Stomach (tissue), 9 donors: ENCODE results near the gene MED10. TPM values are rescaled to one million over a fixed set of nuclear protein-coding genes. Genes with fewer than 3 reads are reported as not detected.

Source experiments
- DNase-seq, 2 donors: peaks; one replicate each; pipeline versions ENCODE4 v3.0.0 to v3.0.0-alpha.2; 2013 to 2019
- H3K27ac ChIP-seq, 5 donors: fragments of 200-600 bp in 4 of 5; sonication (generic) in 4 of 5; one replicate each; pipeline ENCODE4 v1.5.1; 2013 to 2019; ENCODE audit warnings: mild to moderate bottlenecking in 1 of 5, moderate library complexity in 1 of 5
- H3K27me3 ChIP-seq, 3 donors: fragments of 200-600 bp; sonication (generic); one replicate each; pipeline ENCODE4 v1.5.1; 2017 to 2019; ENCODE audit warnings: mixed run types in 1 of 3
- H3K36me3 ChIP-seq, 4 donors: fragments of 200-600 bp; sonication (generic); 1 replicate in 3 of 4; 2 replicates in 1 of 4; pipeline ENCODE4 v1.5.1; 2016 to 2019
- H3K4me1 ChIP-seq, 4 donors: fragments of 200-600 bp; sonication (generic); one replicate each; pipeline ENCODE4 v1.5.1; 2016 to 2019
- H3K4me3 ChIP-seq, 4 donors: fragments of 200-600 bp; sonication (generic) in 3 of 4; one replicate each; pipeline ENCODE4 v1.5.1; 2016 to 2019; ENCODE audit warnings: mild to moderate bottlenecking in 1 of 4
- H3K9me3 ChIP-seq, 4 donors: fragments of 200-600 bp; sonication (generic); one replicate each; pipeline ENCODE4 v1.5.1; 2016 to 2019
- CTCF ChIP-seq, 7 experiments: fragments of 450-650 bp in 4 of 7; fragments of 200-600 bp in 3 of 7; sonication (generic) in 3 of 7; IDR thresholded peaks; one replicate each; pipeline ENCODE4 v1.5.1; 2016 to 2019; ENCODE audit warnings: antibody characterized with exemption in 7 of 7, control low read depth in 2 of 7, mild to moderate bottlenecking in 1 of 7
- EP300 ChIP-seq: sonication (generic); formaldehyde crosslinking; IDR thresholded peaks from one replicate; pipeline ENCODE4 v1.6.1; 2017; ENCODE audit warnings: antibody characterized with exemption
- POLR2A ChIP-seq, 4 donors: fragments of 450-650 bp; IDR thresholded peaks; one replicate each; pipeline ENCODE4 v1.6.1; 2016; ENCODE audit warnings: antibody characterized with exemption in 4 of 4, control low read depth in 2 of 4, mild to moderate bottlenecking in 1 of 4, moderate library complexity in 1 of 4
- POLR2AphosphoS5 ChIP-seq, 3 donors: sonication (generic); formaldehyde crosslinking; IDR thresholded peaks; one replicate each; pipeline ENCODE4 v1.6.1; 2016; ENCODE audit warnings: antibody characterized with exemption in 3 of 3
- WGBS, 5 donors: extraction: QIAGEN DNeasy Blood & Tissue Kit in 3 of 5; methylation state at CpG; one replicate each; pipeline versions ENCODE4 v1.1.5 to v1.1.7; 2013 to 2018; 5-methylcytosine and 5-hydroxymethylcytosine counted together
- intact Hi-C: fragments of 100-400 bp; cut with DNase I; formaldehyde crosslinking; loops from one replicate; pipeline ENCODE4 v1.15.1; 2023; ENCODE audit warnings: low total_unique reads
- polyA plus RNA-seq, 3 donors: library from polyadenylated mRNA; stranded (reverse); fragments of 200-250 nt; gene quantifications; one replicate each; pipeline ENCODE4 v1.2.3, GENCODE V29; 2013
- total RNA-seq, 5 donors: library from RNA; depleted of rRNA; stranded (reverse); fragments of >200 nt; gene quantifications; one replicate each; pipeline versions ENCODE4 v1.1.0 to v1.2.3, GENCODE V29; 2014 to 2016
- donor health status: healthy with polysubstance abuse.
- donor health status: Bipolar disorder and iron deficiency.
- donor health status: healthy.

The MED10 gene
- total and polyA plus RNA-seq, 8 donors, result 17.5 to 104 (median 34.3) TPM

- no peak overlapping the region for H3K4me3 ChIP-seq
- 78 to 97% (median 94%) methylated on average over 4 of the region's 4 CpGs for WGBS, 5 donors
- no peak for DNase-seq
- H3K27me3 ChIP-seq, result no peaks in the 10 kb centered on the region
- H3K27ac ChIP-seq, result no peak overlapping the region
- intact Hi-C loops, result no loop called here
- H3K4me1 ChIP-seq, result no peaks in the 10 kb centered on the region
- no peaks in the 10 kb centered on the region for H3K9me3 ChIP-seq
- TF ChIP-seq EP300, result no peak
- no peak for TF ChIP-seq POLR2A (IDR thresholded peaks at IDR 0.05)
- no peak for TF ChIP-seq CTCF (IDR thresholded peaks at IDR 0.05)
- peaks cover 0 to 11% (median 0%) of the 10 kb centered on the region in 4 donors for H3K36me3 ChIP-seq
These were observed 31.2 kb downstream of the MED10 start for GRCh38 chr5:6347165-6347564.

GRCh38 chr5:6344593-6344989 is 33.8 kb downstream of the MED10 start:
- WGBS, 5 donors, result 73 to 94% (median 87%) methylated on average over 5 of the region's 5 CpGs

GRCh38 chr5:6343951-6344592 is 34.3 kb downstream of the MED10 start:
- intact Hi-C loops, result no loop called here
- Histone ChIP-seq H3K4me3 (no peak overlapping the region), H3K9me3 (no peaks in the 10 kb centered on the region), H3K4me1 (no peaks in the 10 kb centered on the region), H3K27me3 (no peaks in the 10 kb centered on the region), H3K27ac (no peak overlapping the region), H3K36me3 (peaks cover 0 to under 1% (median 0%) of the 10 kb centered on the region in 4 donors)
- 82 to 85% (median 83%) methylated on average over 11 of the region's 11 CpGs for WGBS, 5 donors
- no peak for TF ChIP-seq CTCF (IDR thresholded peaks at IDR 0.05)
- no peak for TF ChIP-seq POLR2A (IDR thresholded peaks at IDR 0.05)
- TF ChIP-seq POLR2AphosphoS5 (IDR thresholded peaks at IDR 0.05), result no peak
- TF ChIP-seq EP300, result no peak
- DNase-seq, result no peak

More at GRCh38 chr5:6344593-6344989, 33.8 kb downstream of the MED10 start:
- H3K36me3 ChIP-seq, result no peaks in the 10 kb centered on the region
- TF ChIP-seq POLR2AphosphoS5 (IDR thresholded peaks at IDR 0.05) (no peak), EP300 (no peak), POLR2A (IDR thresholded peaks at IDR 0.05) (no peak), CTCF (IDR thresholded peaks at IDR 0.05) (no peak)
- no peaks in the 10 kb centered on the region for H3K9me3 ChIP-seq
- no peak overlapping the region for H3K27ac ChIP-seq
- H3K27me3 ChIP-seq, result no peaks in the 10 kb centered on the region
- DNase-seq, result no peak
- intact Hi-C loops, result no loop called here
- no peaks in the 10 kb centered on the region for H3K4me1 ChIP-seq
- H3K4me3 ChIP-seq, result no peak overlapping the region

GRCh38 chr5:6342689-6343315 is 35.5 kb downstream of the MED10 start:
- no peaks in the 10 kb centered on the region for H3K4me1 ChIP-seq
- no peak overlapping the region for H3K27ac ChIP-seq
- H3K9me3 ChIP-seq, result no peaks in the 10 kb centered on the region
- intact Hi-C loops, result no loop called here
- no peak for DNase-seq
- H3K4me3 ChIP-seq, result no peak overlapping the region
- H3K27me3 ChIP-seq, result no peaks in the 10 kb centered on the region
- peaks cover 0 to 5% (median 0%) of the 10 kb centered on the region in 4 donors for H3K36me3 ChIP-seq
- 86 to 88% (median 87%) methylated on average over 14 of the region's 14 CpGs for WGBS, 5 donors
- no peak for TF ChIP-seq POLR2A (IDR thresholded peaks at IDR 0.05)
- no peak for TF ChIP-seq EP300
- no peak for TF ChIP-seq CTCF (IDR thresholded peaks at IDR 0.05)
- no peak for TF ChIP-seq POLR2AphosphoS5 (IDR thresholded peaks at IDR 0.05)
